HG02970 (cell line): Measurements from ENCODE around the gene NSUN3.

Experiments used
- ATAC-seq: cut with Tn5 transposase; IDR thresholded peaks from one replicate; pipeline ENCODE4 v1.9.1; 2021; ENCODE audit warnings: mild to moderate bottlenecking, moderate library complexity, moderate number of reproducible peaks; ENCODE audit not compliant: unreplicated experiment, low FRiP score

NSUN3 gene

GRCh38 chr3:94117729-94118128 lies 54.9 kb downstream of the NSUN3 start:
- no peak for ATAC-seq

- ATAC-seq, result no peak
Measured at GRCh38 chr3:94118390-94118789, 55.5 kb downstream of the NSUN3 start.

GRCh38 chr3:94121161-94121560 lies 58.3 kb downstream of the NSUN3 start:
- ATAC-seq, result no peak

GRCh38 chr3:94127115-94127514 lies 64.3 kb downstream of the NSUN3 start:
- no peak for ATAC-seq

GRCh38 chr3:94130690-94131089 lies 67.8 kb downstream of the NSUN3 start:
- ATAC-seq, result no peak

GRCh38 chr3:94132777-94133176 lies 69.9 kb downstream of the NSUN3 start:
- no peak for ATAC-seq

GRCh38 chr3:94136133-94136532 lies 73.3 kb downstream of the NSUN3 start:
- no peak for ATAC-seq

GRCh38 chr3:94137377-94137776 lies 74.5 kb downstream of the NSUN3 start:
- ATAC-seq, result no peak

GRCh38 chr3:94146455-94146854 lies 83.6 kb downstream of the NSUN3 start:
- ATAC-seq, result no peak

- no peak for ATAC-seq
Measured at GRCh38 chr3:94147012-94147411, 84.2 kb downstream of the NSUN3 start.

- no peak for ATAC-seq
Measured at GRCh38 chr3:94150113-94150512, 87.3 kb downstream of the NSUN3 start.

- ATAC-seq, result no peak
Measured at GRCh38 chr3:94156626-94157025, 93.8 kb downstream of the NSUN3 start.

- no peak for ATAC-seq
Measured at GRCh38 chr3:94158512-94158911, 95.7 kb downstream of the NSUN3 start.

GRCh38 chr3:94159062-94159828 lies 96.4 kb downstream of the NSUN3 start:
- ATAC-seq, result no peak

- ATAC-seq, result no peak
Measured at GRCh38 chr3:94162700-94163099, 99.8 kb downstream of the NSUN3 start.

- ATAC-seq, result no peak
Measured at GRCh38 chr3:94167346-94167745, 104.5 kb downstream of the NSUN3 start.

- no peak for ATAC-seq
Measured at GRCh38 chr3:94167796-94168195, 104.9 kb downstream of the NSUN3 start.

- no peak for ATAC-seq
Measured at GRCh38 chr3:94171954-94172353, 109.1 kb downstream of the NSUN3 start.

- no peak for ATAC-seq
Measured at GRCh38 chr3:94172695-94173310, 109.9 kb downstream of the NSUN3 start.

GRCh38 chr3:94173673-94174434 lies 111.0 kb downstream of the NSUN3 start:
- ATAC-seq, result no peak

GRCh38 chr3:94175677-94176076 lies 112.8 kb downstream of the NSUN3 start:
- ATAC-seq, result no peak
